K562 (cell line): ENCODE measurements around the gene NDOR1. TPM values are rescaled to one million over a fixed set of nuclear protein-coding genes. Genes with fewer than 3 reads are reported as not detected.
A peak's percentile ranks its signal among the peaks of the same experiment; 100 is the strongest.

Experiments used
- CEBPG ChIP-seq, 3 experiments: fragments of 200-800 bp in 1 of 3; sonication (Bioruptor generic) in 1 of 3; sonication (generic) in 1 of 3; formaldehyde crosslinking in 1 of 3; IDR thresholded peaks in 2 of 3; conservative IDR thresholded peaks in 1 of 3; 2 replicates each; pipeline versions ENCODE4 v1.6.1 to v1.8.0; 2016 to 2022; ENCODE audit warnings: missing compliant biosample characterization in 2 of 3, missing genetic modification characterization in 2 of 3, mild to moderate bottlenecking in 1 of 3, missing genetic modification reagents in 1 of 3
- CGGBP1 ChIP-seq: fragments of 250-450 bp; sonication (Bioruptor Pico); IDR thresholded peaks from 2 replicates; pipeline ENCODE4 v1.9.0; 2021; ENCODE audit warnings: mild to moderate bottlenecking
- DPF2 ChIP-seq: fragments of 450-650 bp; IDR thresholded peaks from 2 replicates; pipeline ENCODE4 v1.6.1; 2016
- KDM4B ChIP-seq, 2 experiments: fragments of 450-650 bp in 1 of 2; sonication (generic) in 1 of 2; IDR thresholded peaks; 2 replicates each; pipeline ENCODE4 v1.6.1; 2016 to 2017; ENCODE audit warnings: borderline replicate concordance in 2 of 2, antibody characterized with exemption in 1 of 2, low read depth in 1 of 2, mild to moderate bottlenecking in 1 of 2
- L3MBTL2 ChIP-seq: fragments of 450-650 bp; IDR thresholded peaks from 2 replicates; pipeline ENCODE4 v1.6.1; 2016; ENCODE audit warnings: mild to moderate bottlenecking, moderate library complexity
- MAX ChIP-seq: sonication (generic); formaldehyde crosslinking; IDR thresholded peaks from 2 replicates; pipeline ENCODE4 v1.9.0; 2022; ENCODE audit warnings: mild to moderate bottlenecking, missing genetic modification reagents
- MYBL2 ChIP-seq, 2 experiments: fragments of 450-650 bp in 1 of 2; sonication (generic) in 1 of 2; formaldehyde crosslinking in 1 of 2; IDR thresholded peaks; 2 replicates each; pipeline versions ENCODE4 v1.6.1 to v1.8.1; 2017 to 2022; ENCODE audit warnings: borderline replicate concordance in 1 of 2, inconsistent platforms in 1 of 2, low read depth in 1 of 2, mild to moderate bottlenecking in 1 of 2, missing genetic modification reagents in 1 of 2, moderate library complexity in 1 of 2
- MYNN ChIP-seq, 2 experiments: sonication (generic); formaldehyde crosslinking in 1 of 2; IDR thresholded peaks; 2 replicates each; pipeline versions ENCODE4 v1.5.0 to v1.6.1; 2016 to 2020; ENCODE audit warnings: antibody characterized with exemption in 1 of 2, missing genetic modification reagents in 1 of 2
- NCOA2 ChIP-seq, 2 experiments: fragments of 450-650 bp; IDR thresholded peaks; 2 replicates each; pipeline ENCODE4 v1.6.1; 2018; ENCODE audit warnings: mild to moderate bottlenecking in 2 of 2, moderate library complexity in 1 of 2; ENCODE audit not compliant: partially characterized antibody in 2 of 2
- NCOR1 ChIP-seq: fragments of 450-650 bp; IDR thresholded peaks from 2 replicates; pipeline ENCODE4 v1.6.1; 2016; ENCODE audit warnings: mild to moderate bottlenecking, moderate library complexity
- NEUROD1 ChIP-seq: fragments of 150-350 bp; IDR thresholded peaks from 2 replicates; pipeline ENCODE4 v1.6.1; 2014; ENCODE audit warnings: borderline replicate concordance, low read length, low read depth; ENCODE audit not compliant: partially characterized antibody
- NR0B1 ChIP-seq: fragments of 450-650 bp; IDR thresholded peaks from one replicate; pipeline ENCODE4 v1.6.1; 2018; ENCODE audit warnings: mild to moderate bottlenecking, moderate library complexity; ENCODE audit not compliant: partially characterized antibody
- RBM15 ChIP-seq: fragments of 200-400 bp; formaldehyde crosslinking; IDR thresholded peaks from 2 replicates; pipeline ENCODE4 v1.6.1; 2018; ENCODE audit warnings: mild to moderate bottlenecking, low read length, moderate library complexity; ENCODE audit not compliant: insufficient read depth
- RBM39 ChIP-seq: fragments of 200-400 bp; formaldehyde crosslinking; optimal IDR thresholded peaks from 2 replicates; pipeline ENCODE3; 2018; ENCODE audit warnings: low read depth, low read length
- RCOR1 ChIP-seq, 2 experiments: IDR thresholded peaks; 2 replicates each; pipeline ENCODE4 v1.6.1; 2012; ENCODE audit warnings: low read depth in 2 of 2, low read length in 2 of 2, borderline replicate concordance in 1 of 2, improper control_type of control experiment in 1 of 2
- RNF219 ChIP-seq: fragments of 250-450 bp; sonication (Bioruptor Pico); IDR thresholded peaks from 2 replicates; pipeline ENCODE4 v1.5.0; 2022; ENCODE audit warnings: mild to moderate bottlenecking
- SMAD1 ChIP-seq: fragments of 150-350 bp; IDR thresholded peaks from 2 replicates; pipeline ENCODE4 v1.6.1; 2014; ENCODE audit warnings: low read length, low read depth; ENCODE audit not compliant: partially characterized antibody
- TAF15 ChIP-seq: fragments of 200-400 bp; formaldehyde crosslinking; IDR thresholded peaks from 2 replicates; pipeline ENCODE4 v1.6.1; 2017; ENCODE audit warnings: mild to moderate bottlenecking, low read depth, low read length, moderate library complexity
- ZNF584 ChIP-seq: fragments of 200-800 bp; sonication (Bioruptor generic); IDR thresholded peaks from 2 replicates; pipeline ENCODE4 v1.6.1; 2016; ENCODE audit warnings: low read depth, mild to moderate bottlenecking, missing genetic modification characterization, missing compliant biosample characterization
- polyA plus RNA-seq, 8 experiments: library from polyadenylated mRNA; depleted of rRNA in 4 of 8; stranded (reverse) in 5 of 8; unstranded in 3 of 8; fragments of >200 nt; fragmentation: Nextera tagmentation in 2 of 8; fragmentation: Illumina TruSeq in 1 of 8; extraction: Ambion mirVana in 2 of 8; extraction: Trizol in 1 of 8; gene quantifications; 2 replicates each; pipeline versions ENCODE4 v1.2.1 to v1.2.3, GENCODE V29; 2011 to 2014; ENCODE audit warnings: inconsistent platforms in 1 of 8, missing spikeins in 1 of 8
- total RNA-seq, 7 experiments: library from RNA; depleted of rRNA in 6 of 7; stranded (reverse); fragments of >200 nt in 6 of 7; fragmentation: Illumina TruSeq in 2 of 7; extraction: Trizol in 2 of 7; gene quantifications; 2 replicates each; pipeline versions ENCODE4 v1.2.1 to v1.2.3, GENCODE V29; 2011 to 2021; ENCODE audit warnings: low replicate concordance in 1 of 7

The NDOR1 gene
- total and polyA plus RNA-seq, 9 of the 15 experiments (the other 6 are each of a cell fraction or from before 2014, with no cell fraction given), result 0.06 to 36.9 (median 6.9) TPM

- TF ChIP-seq ZNF584 (CRISPR knock-in tag) (no peak), DPF2 (no peak; the same call in 1 of the 2 replicates), CEBPG (CRISPR knock-in tag; IDR thresholded peaks at IDR 0.05) (no peak), CEBPG (tag; conservative IDR thresholded peaks at IDR 0.05 in 1 of 2, IDR thresholded peaks at IDR 0.05 in 1 of 2) (no peak), NEUROD1 (no peak), MYNN (IDR thresholded peaks at IDR 0.05) (peak; percentile 28; the same call in 1 of the 2 replicates), MYNN (CRISPR knock-in tag; IDR thresholded peaks at IDR 0.05) (no peak), RBM39 (no peak), NCOR1 (no peak), RCOR1 (IDR thresholded peaks at IDR 0.05; ENCODE audit: borderline replicate concordance in 1 of 2, low read depth in 2 of 2, low read length in 2 of 2) (no peak), L3MBTL2 (peak; percentile 99), CGGBP1 (CRISPR knock-in tag) (no peak), SMAD1 (no peak), RNF219 (CRISPR knock-in tag) (no peak), NR0B1 (no peak), TAF15 (no peak), KDM4B (IDR thresholded peaks at IDR 0.05; ENCODE audit: borderline replicate concordance in 2 of 2, low read depth in 1 of 2) (peak in 1 of 2 experiments; percentile 59; a peak in 1 of 4 replicates), RBM15 (no peak), MYBL2 (IDR thresholded peaks at IDR 0.05; ENCODE audit: low read depth) (no peak), MYBL2 (CRISPR knock-in tag; IDR thresholded peaks at IDR 0.05; ENCODE audit: borderline replicate concordance) (0 out of 2 replicates have a peak, but pooled peaks have one; percentile 30), MAX (CRISPR knock-in tag) (peak; percentile 94), NCOA2 (IDR thresholded peaks at IDR 0.05; ENCODE audit: partially characterized antibody in 2 of 2) (no peak)
Measured at GRCh38 chr9:137240318-137240840, 34.9 kb downstream of the NDOR1 start (continued).
